GM23338 (cell line): ENCODE measurements around the gene PDIA4. TPM values are rescaled to one million over a fixed set of nuclear protein-coding genes. Genes with fewer than 3 reads are reported as not detected.
"Not testable (repeated sequence)": the region's sequence is repeated elsewhere in the genome, so short reads cannot be mapped to it uniquely, and the experiment has no call there.

Experiments
- ATAC-seq: fragments of 200-7000 bp; cut with Tn5 transposase; 3 replicates; pipeline ENCODE4 v1.9.1; 2020
- DNase-seq: peaks from one replicate; pipeline ENCODE4 v3.0.0-alpha.2; 2015; ENCODE audit warnings: low spot score
- H2AFZ ChIP-seq: fragments of 200-600 bp; sonication (generic); 2 replicates; pipeline ENCODE4 v1.8.0; 2016; ENCODE audit warnings: antibody characterized with exemption, mild to moderate bottlenecking, moderate library complexity
- H3F3A ChIP-seq: fragments of 200-600 bp; sonication (generic); replicated peaks from 2 replicates; pipeline ENCODE4 v1.8.0; 2017; ENCODE audit warnings: antibody characterized with exemption, mixed run types, low read depth
- H3K27ac ChIP-seq: fragments of 200-600 bp; sonication (generic); 2 replicates; pipeline ENCODE4 v1.6.1; 2016; ENCODE audit warnings: low read depth
- H3K27me3 ChIP-seq: fragments of 200-600 bp; sonication (generic); 2 replicates; pipeline ENCODE4 v1.8.0; 2016; ENCODE audit warnings: mild to moderate bottlenecking, mixed run types, moderate library complexity; ENCODE audit not compliant: insufficient read depth
- H3K36me3 ChIP-seq: fragments of 200-600 bp; sonication (generic); 2 replicates; pipeline ENCODE4 v1.8.0; 2016; ENCODE audit warnings: mild to moderate bottlenecking; ENCODE audit not compliant: insufficient read depth
- H3K4me1 ChIP-seq: fragments of 200-600 bp; sonication (generic); 2 replicates; pipeline ENCODE4 v1.8.0; 2016; ENCODE audit warnings: mild to moderate bottlenecking, moderate library complexity; ENCODE audit not compliant: insufficient read depth
- H3K4me2 ChIP-seq: fragments of 200-600 bp; sonication (generic); 2 replicates; pipeline ENCODE4 v1.7.1; 2017; ENCODE audit warnings: mixed run types
- H3K4me3 ChIP-seq: fragments of 200-600 bp; sonication (generic); 2 replicates; pipeline ENCODE4 v1.6.1; 2016; ENCODE audit warnings: mixed run types
- H3K79me2 ChIP-seq: fragments of 200-600 bp; sonication (generic); replicated peaks from 2 replicates; pipeline ENCODE4 v1.8.0; 2017; ENCODE audit warnings: mild to moderate bottlenecking; ENCODE audit not compliant: insufficient read depth
- H3K9me2 ChIP-seq: fragments of 200-600 bp; sonication (generic); 2 replicates; pipeline ENCODE4 v1.8.0; 2017; ENCODE audit not compliant: insufficient read depth
- H4K20me1 ChIP-seq: fragments of 200-600 bp; sonication (generic); replicated peaks from 2 replicates; pipeline ENCODE4 v1.8.0; 2017; ENCODE audit warnings: mild to moderate bottlenecking; ENCODE audit not compliant: insufficient read depth
- H3K27ac Mint-ChIP-seq: 2 replicates; pipeline ENCODE4 v1.8.0; 2020; ENCODE audit warnings: inconsistent platforms, mild to moderate bottlenecking, moderate library complexity, mixed read lengths
- H3K27me3 Mint-ChIP-seq: 3 replicates; pipeline ENCODE4 v1.8.0; 2022; ENCODE audit warnings: low read depth, mild to moderate bottlenecking, moderate library complexity, mixed read lengths, inconsistent platforms; ENCODE audit not compliant: insufficient read depth, poor library complexity
- H3K36me3 Mint-ChIP-seq: 3 replicates; pipeline ENCODE4 v1.8.0; 2021; ENCODE audit warnings: low read depth, mild to moderate bottlenecking, inconsistent platforms, moderate library complexity, mixed read lengths
- H3K4me1 Mint-ChIP-seq: 3 replicates; pipeline ENCODE4 v1.8.0; 2020; ENCODE audit warnings: mild to moderate bottlenecking, inconsistent platforms, mixed read lengths
- H3K4me3 Mint-ChIP-seq: 3 replicates; pipeline ENCODE4 v1.8.0; 2021; ENCODE audit warnings: moderate library complexity, mild to moderate bottlenecking, inconsistent platforms, mixed read lengths
- H3K9me3 Mint-ChIP-seq: 3 replicates; pipeline ENCODE4 v1.8.0; 2020; ENCODE audit warnings: moderate library complexity, mild to moderate bottlenecking, inconsistent platforms, mixed read lengths
- CREB1 ChIP-seq: fragments of 250-450 bp; sonication (Bioruptor Pico); IDR thresholded peaks from 2 replicates; pipeline ENCODE4 v1.5.0; 2020; ENCODE audit warnings: low read depth, mild to moderate bottlenecking, moderate library complexity
- CTCF ChIP-seq, 2 experiments: fragments of 200-600 bp in 1 of 2; sonication (generic) in 1 of 2; conservative IDR thresholded peaks; 2 replicates each; pipeline versions ENCODE4 v1.5.1 to v1.6.1; 2016 to 2017; ENCODE audit warnings: antibody characterized with exemption in 2 of 2, low read depth in 2 of 2, mild to moderate bottlenecking in 2 of 2, moderate library complexity in 1 of 2
- ETS1 ChIP-seq: IDR thresholded peaks from 2 replicates; pipeline ENCODE4 v1.6.1; 2016; ENCODE audit warnings: antibody characterized with exemption
- EZH2 ChIP-seq: fragments of 200-600 bp; sonication (generic); IDR thresholded peaks from one replicate; pipeline ENCODE4 v1.8.0; 2017; ENCODE audit warnings: antibody characterized with exemption, mild to moderate bottlenecking, low read depth; ENCODE audit not compliant: unreplicated experiment
- EZH2phosphoT487 ChIP-seq: fragments of 200-600 bp; sonication (generic); IDR thresholded peaks from one replicate; pipeline ENCODE4 v1.8.1; 2018; ENCODE audit warnings: antibody characterized with exemption; ENCODE audit not compliant: unreplicated experiment
- JUNB ChIP-seq: IDR thresholded peaks from one replicate; pipeline ENCODE4 v1.6.1; 2016; ENCODE audit warnings: antibody characterized with exemption; ENCODE audit not compliant: unreplicated experiment
- POLR2AphosphoS5 ChIP-seq: IDR thresholded peaks from 2 replicates; pipeline ENCODE4 v1.6.1; 2016; ENCODE audit warnings: antibody characterized with exemption, low read depth
- STAT1 ChIP-seq: IDR thresholded peaks from one replicate; pipeline ENCODE4 v1.6.1; 2016; ENCODE audit warnings: antibody characterized with exemption; ENCODE audit not compliant: unreplicated experiment
- ZNF114 ChIP-seq: fragments of 250-450 bp; sonication (Bioruptor Pico); IDR thresholded peaks from 2 replicates; pipeline ENCODE4 v1.5.0; 2020; ENCODE audit warnings: mild to moderate bottlenecking, moderate library complexity
- ZNF331 ChIP-seq: fragments of 250-450 bp; sonication (Bioruptor Pico); IDR thresholded peaks from 2 replicates; pipeline ENCODE4 v1.5.0; 2020; ENCODE audit warnings: low read depth, mild to moderate bottlenecking, moderate library complexity
- ZNF462 ChIP-seq: fragments of 250-450 bp; sonication (Bioruptor Pico); IDR thresholded peaks from 2 replicates; pipeline ENCODE4 v1.5.0; 2020; ENCODE audit warnings: mild to moderate bottlenecking, moderate library complexity
- polyA plus RNA-seq: library from polyadenylated mRNA; unstranded; fragments of >200 nt; fragmentation: Nextera tagmentation; extraction: Ambion mirVana; gene quantifications from 2 replicates; pipeline ENCODE4 v1.2.1, GENCODE V29; 2016
- total RNA-seq: library from RNA; depleted of rRNA; stranded (reverse); fragments of >200 nt; shearing (Covaris generic); gene quantifications from 2 replicates; pipeline ENCODE4 v1.2.3, GENCODE V29; 2014

The PDIA4 gene
- total and polyA plus RNA-seq, 2 experiments from 2014 or later = 196 to 332 TPM

- not testable (repeated sequence) for H3K4me3 ChIP-seq, H4K20me1 ChIP-seq, H3K9me3 Mint-ChIP-seq, H3K4me3 Mint-ChIP-seq, H3K9me2 ChIP-seq, H3K4me2 ChIP-seq, H3F3A ChIP-seq, H3K79me2 ChIP-seq, ATAC-seq, H3K27ac Mint-ChIP-seq, H3K36me3 ChIP-seq, H3K36me3 Mint-ChIP-seq, H3K27me3 ChIP-seq, H2AFZ ChIP-seq, H3K27ac ChIP-seq
- H3K4me1 ChIP-seq = peaks cover 10% of the 10 kb centered on the region; the same call in 1 of the 2 replicates
- Mint-ChIP-seq H3K27me3 (peaks cover 24% of the 10 kb centered on the region), H3K4me1 (peaks cover 28% of the 10 kb centered on the region)
- DNase-seq = peak; percentile 47
- TF ChIP-seq CTCF (conservative IDR thresholded peaks at IDR 0.05; ENCODE audit: low read depth in 2 of 2) = peak; percentile 0 to 34; a peak in 2 of 4 replicates
These were observed 49.2 kb downstream of the PDIA4 start for GRCh38 chr7:148979072-148979471.

- Histone ChIP-seq H4K20me1 (no peaks in the 10 kb centered on the region), H2AFZ (peak overlapping the region; percentile 93), H3K4me2 (0 out of 2 replicates have a peak overlapping the region, but pooled peaks have one; percentile 3), H3K27ac (no peak overlapping the region), H3K36me3 (no peaks in the 10 kb centered on the region), H3F3A (0 out of 2 replicates have a peak, but pooled peaks cover 9% of the 10 kb centered on the region), H3K4me1 (peaks cover 19% of the 10 kb centered on the region), H3K9me2 (no peaks in the 10 kb centered on the region), H3K79me2 (no peaks in the 10 kb centered on the region), H3K27me3 (peaks cover 6% of the 10 kb centered on the region; the same call in 1 of the 2 replicates), H3K4me3 (no peak overlapping the region)
- Mint-ChIP-seq H3K27me3 (peaks cover 24% of the 10 kb centered on the region), H3K27ac (no peak overlapping the region), H3K4me3 (peak overlapping the region; percentile 15; the same call in 2 of the 3 replicates), H3K4me1 (peaks cover 30% of the 10 kb centered on the region), H3K36me3 (no peaks in the 10 kb centered on the region), H3K9me3 (no peaks in the 10 kb centered on the region; the same call in 2 of the 3 replicates)
- peak; percentile 48 for DNase-seq
- no peak for ATAC-seq
- no peak for TF ChIP-seq CREB1 (CRISPR knock-in tag)
- no peak for TF ChIP-seq ZNF114 (CRISPR knock-in tag)
- TF ChIP-seq JUNB = no peak
- TF ChIP-seq ZNF462 (CRISPR knock-in tag) = no peak
- no peak for TF ChIP-seq EZH2
- TF ChIP-seq POLR2AphosphoS5 = no peak
- no peak for TF ChIP-seq ETS1
- TF ChIP-seq EZH2phosphoT487 = no peak
- TF ChIP-seq STAT1 = no peak
- TF ChIP-seq ZNF331 (CRISPR knock-in tag) = no peak
These were observed 50.2 kb downstream of the PDIA4 start for GRCh38 chr7:148978091-148978490.
